HG03354 (cell line): Measurements from ENCODE around the gene MAST4.

ENCODE experiments used
- ATAC-seq: cut with Tn5 transposase; IDR thresholded peaks from one replicate; pipeline ENCODE4 v1.9.1; 2021; ENCODE audit warnings: mild to moderate bottlenecking; ENCODE audit not compliant: unreplicated experiment, poor library complexity, severe bottlenecking

The MAST4 gene

DNA sequence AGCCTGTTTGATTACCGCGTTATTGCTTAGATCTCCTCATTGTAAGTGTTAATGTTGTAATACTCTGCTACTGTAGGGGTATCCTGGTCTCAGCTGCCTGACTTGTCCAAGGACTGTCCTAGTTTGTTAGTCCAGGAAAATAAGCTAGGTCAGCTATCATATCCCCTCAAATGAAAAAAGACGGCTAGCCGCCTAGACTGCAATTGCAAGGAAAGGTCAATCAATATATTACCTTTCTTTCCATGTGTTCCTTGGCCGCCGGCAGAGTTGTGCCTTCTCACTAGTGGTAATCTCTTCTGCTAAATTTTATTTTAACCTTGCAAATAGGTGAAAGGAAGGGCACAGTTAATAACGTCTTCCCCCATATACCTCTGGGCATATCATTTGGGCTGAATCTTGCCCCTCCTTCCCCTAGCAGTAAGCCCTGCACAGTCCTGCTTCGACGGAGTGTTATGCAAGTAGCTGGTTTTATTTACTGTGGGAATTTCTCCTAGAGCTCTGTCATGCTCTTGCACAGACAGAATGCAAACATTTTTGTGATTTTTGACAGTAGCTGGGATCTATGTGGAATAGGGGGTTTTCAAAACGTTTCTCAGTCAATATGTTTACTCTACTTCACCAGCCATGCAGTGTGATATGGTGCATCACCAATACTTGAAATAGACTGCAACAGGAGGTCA lies 288.5 kb downstream of the MAST4 start:
- no peak for ATAC-seq

DNA sequence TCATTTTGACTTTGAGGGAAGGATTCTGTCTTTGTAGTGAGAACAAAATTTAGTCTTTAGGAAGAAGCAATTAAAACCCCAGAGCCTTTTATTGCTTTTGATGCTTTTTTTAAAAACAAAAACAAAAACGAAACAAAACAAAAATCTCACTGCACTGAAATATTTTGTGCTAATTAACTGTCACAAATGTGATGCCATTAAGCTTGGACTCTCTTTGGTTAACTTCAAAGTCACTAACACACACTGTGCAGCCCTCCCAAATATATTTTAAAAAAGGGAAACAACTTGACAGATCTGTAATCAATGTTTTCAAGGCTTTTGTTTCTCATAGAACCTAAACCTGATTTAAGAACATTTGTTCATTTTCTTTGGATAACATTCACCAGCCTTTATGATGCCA lies 290.7 kb downstream of the MAST4 start:
- no peak for ATAC-seq

- no peak for ATAC-seq
These were observed 292.4 kb downstream of the MAST4 start for GRCh38 chr5:66888613-66889012.

- no peak for ATAC-seq
These were observed 292.9 kb downstream of the MAST4 start for GRCh38 chr5:66889056-66889455.

DNA sequence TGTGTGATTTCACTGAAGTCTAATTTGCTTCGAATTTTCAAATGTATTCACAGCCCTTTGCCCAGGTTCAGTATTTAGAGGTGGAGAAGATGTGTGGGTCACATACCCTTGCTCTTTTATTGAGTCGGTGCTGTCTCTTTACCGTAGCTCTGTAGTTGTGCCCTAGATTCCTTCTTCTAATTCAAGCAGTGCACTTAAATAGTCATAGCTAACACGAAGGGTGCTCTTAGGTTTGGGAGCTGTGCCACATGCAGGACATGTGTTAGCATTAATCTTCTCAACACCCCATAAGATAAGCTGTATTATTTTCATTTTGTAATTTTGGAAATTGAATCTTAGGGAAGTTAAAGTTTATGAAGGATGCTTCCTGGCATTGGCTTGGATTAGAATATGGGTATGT lies 293.3 kb downstream of the MAST4 start:
- no peak for ATAC-seq

GRCh38 chr5:66891184-66891925 lies 295.2 kb downstream of the MAST4 start:
- ATAC-seq: no peak

- no peak for ATAC-seq
These were observed 296.5 kb downstream of the MAST4 start for GRCh38 chr5:66892716-66893115.

DNA sequence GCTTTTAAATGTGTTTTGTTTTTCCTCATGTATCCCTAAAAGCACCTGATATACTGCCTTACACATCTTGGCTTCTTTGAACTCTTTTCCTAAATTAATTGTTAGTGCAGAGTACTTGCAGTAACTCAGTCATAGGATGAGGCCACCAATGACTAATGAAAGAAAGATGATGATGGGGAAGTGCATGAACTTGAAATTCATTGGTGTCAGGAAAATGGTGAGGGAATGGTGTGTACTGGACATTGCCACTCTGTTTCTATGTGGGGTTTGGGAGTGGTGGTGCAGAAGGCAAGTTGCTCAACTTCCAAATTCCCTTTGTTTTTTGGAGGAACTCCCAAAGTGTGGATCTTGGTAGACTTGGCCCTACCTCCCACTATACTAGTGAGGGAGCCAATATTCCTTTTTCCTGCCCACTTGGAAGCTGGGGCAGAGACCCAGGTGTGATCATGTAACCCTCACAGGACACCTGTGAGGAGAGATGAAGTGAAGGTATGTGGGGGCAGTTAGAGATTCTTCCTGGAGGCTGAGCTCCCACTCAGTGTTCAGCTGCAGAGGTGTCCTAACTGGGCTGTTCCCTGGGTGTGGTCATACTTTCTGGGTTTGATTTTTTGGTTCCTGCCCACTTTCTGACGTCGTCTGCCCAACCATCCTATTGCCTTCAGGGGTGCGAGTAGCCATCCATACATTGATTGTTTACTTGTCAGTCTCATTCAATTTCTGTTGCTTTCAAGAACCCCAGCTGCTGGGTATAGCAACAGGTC lies 298.5 kb downstream of the MAST4 start:
- no peak for ATAC-seq

- no peak for ATAC-seq
These were observed 300.0 kb downstream of the MAST4 start for GRCh38 chr5:66896171-66896570.

DNA sequence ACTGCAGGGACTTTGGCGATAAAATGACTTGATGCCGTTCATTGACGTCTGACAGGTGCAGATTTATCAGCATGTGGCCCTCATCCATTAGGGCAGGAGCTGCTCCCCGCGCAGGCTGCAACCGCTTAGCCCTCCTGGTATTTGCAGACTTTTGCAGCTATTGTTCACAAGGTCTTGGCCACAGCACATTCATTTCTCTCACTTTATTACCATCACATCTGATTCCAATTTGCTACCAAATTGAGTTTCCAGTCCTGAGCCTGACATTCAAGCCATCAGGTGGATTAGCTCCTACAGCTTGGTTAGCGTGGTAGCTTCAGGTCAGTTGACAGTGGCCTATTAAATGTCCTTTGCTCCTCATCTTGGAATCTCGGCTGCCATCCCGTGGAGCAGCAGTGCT lies 301.2 kb downstream of the MAST4 start:
- ATAC-seq: no peak

DNA sequence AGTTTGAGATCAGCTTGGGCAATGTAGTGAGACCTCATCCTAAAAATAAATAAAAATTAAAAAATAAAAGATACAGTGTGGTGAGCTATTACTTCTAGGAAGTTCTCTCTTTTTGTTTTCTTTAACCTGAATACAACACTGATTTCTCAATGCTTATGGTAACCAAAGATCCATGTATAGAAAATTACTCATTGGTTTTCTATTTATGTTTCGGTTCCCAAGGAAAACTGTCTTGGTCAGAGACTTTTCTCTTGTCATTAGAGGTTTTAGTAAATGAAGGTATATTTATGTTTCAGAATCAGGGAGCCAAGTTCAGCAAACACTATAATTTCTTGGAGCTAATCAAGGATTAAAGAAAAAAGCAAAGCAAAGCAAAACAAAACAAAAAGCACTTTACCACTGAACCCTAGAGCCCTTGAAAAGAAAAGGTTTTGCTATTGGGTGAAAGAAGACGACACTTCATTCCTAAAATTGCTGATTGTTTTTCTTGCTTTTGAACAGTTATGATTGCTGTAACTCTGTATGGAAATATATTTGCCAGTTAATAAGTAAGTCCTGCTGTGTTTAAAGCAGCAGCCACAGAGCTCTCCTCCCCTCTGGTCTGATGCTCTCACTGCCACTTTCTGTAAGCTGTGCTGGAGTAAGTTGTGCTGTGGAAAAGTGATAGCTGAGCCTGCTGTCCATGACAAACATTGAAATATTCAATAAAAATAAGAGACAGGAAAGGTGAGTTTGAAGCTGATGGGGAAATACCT lies 302.2 kb downstream of the MAST4 start:
- ATAC-seq: no peak

DNA sequence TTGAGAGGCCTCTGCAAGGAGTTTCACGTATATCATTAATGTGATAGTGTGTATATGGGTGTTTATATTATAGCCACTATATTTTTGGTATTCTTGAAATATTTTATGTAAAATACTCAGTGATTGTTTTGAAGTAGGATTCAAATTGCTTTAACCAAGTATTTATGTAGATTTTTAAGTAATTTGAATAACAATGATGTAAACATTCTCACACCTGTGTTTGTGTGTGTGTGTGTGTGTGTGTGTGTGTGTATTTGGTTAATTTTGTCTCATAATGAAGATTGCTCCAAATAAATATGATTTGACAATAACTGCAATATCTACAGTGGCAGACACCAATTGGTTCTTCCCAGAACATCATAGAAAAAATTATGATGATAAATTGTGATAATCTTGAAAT lies 307.0 kb downstream of the MAST4 start:
- no peak for ATAC-seq

- ATAC-seq: no peak
These were observed 307.5 kb downstream of the MAST4 start for GRCh38 chr5:66903709-66904108.

DNA sequence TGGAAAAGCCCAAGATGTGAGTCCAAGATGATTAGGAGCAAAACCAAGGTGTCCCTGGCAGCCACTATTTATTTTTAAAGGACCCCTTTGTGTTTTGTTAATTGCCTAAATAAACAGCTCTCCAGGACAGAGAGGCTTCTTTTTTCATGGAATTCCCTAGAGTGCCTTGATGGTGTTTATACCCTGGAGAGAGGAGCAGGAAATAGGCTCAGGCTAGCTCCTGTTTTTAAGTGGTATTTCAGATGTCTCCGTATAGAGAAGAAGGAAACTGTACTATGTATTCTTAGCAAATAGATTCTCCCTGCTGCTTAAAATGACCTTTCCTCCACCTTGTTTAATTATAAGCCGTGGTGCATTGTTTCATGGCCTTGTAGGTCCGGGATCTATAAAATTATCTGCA lies 308.0 kb downstream of the MAST4 start:
- no peak for ATAC-seq

- no peak for ATAC-seq
These were observed 309.8 kb downstream of the MAST4 start for GRCh38 chr5:66906021-66906420.

GRCh38 chr5:66908230-66908629 lies 312.0 kb downstream of the MAST4 start:
- ATAC-seq: no peak

DNA sequence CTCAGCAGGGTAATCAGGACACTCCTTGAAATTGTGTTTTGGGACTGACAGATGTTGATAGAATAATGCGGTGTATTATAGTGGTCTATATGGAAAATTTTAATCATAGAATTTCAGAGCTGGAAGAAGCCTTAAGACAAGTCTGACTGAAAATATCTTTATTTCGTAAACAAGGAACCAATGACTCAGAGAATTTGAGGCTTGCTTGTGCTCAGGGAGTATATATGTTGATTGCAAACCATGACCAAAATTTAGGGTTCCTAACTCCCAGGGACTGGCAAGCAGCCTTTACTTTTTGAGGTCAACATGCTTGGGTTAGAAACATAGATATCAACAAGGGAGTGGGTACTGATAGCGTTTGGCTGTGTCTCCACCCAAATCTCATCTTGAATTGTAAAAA lies 313.2 kb downstream of the MAST4 start:
- no peak for ATAC-seq

- ATAC-seq: no peak
These were observed 316.6 kb downstream of the MAST4 start for GRCh38 chr5:66912787-66913186.

DNA sequence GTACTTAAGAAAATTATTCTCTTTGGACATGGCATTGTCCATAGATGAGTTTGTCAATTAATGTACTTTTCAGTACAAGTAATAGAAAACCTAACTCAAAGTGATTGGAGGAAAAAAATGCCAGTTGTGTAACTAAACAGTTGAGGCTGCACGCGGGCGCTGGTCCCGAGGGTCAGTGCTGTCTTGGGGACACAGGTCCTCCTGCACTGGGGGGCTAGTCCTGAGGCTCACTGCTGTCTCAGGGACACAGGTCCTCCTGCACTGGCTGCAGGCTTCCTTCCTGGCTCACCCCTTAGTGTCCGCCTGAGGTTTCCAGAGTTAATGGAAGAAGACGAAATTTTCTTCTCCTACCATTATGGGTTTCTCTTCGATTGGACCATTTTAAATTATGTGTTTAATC lies 319.3 kb downstream of the MAST4 start:
- no peak for ATAC-seq

DNA sequence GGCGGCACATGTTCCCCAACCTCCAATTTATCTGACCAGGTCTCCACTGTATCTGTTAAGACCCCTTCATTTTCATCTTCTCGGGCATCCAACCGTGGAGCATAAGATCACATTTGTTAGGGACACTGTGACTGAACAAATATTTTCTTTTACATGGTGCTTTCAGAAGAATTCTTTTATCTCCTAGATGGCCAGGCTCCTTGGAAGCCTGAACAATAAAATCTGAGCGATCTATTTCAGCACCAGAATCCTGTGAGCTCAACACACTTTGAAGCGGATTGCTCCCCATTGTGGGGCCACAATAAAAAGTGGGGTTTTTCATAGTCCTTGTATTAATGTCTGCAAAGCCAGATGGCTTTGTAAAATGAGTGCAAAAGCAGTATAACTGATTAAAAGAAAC lies 326.7 kb downstream of the MAST4 start:
- ATAC-seq: no peak
